A549 (cell line): Measurements from ENCODE around the gene PNPLA1.

Experiments used
- BHLHE40 ChIP-seq: IDR thresholded peaks from 2 replicates; pipeline ENCODE4 v1.6.1; 2012; ENCODE audit warnings: low read depth, low read length, inconsistent platforms
- CHD2 ChIP-seq: fragments of 150-350 bp; IDR thresholded peaks from 2 replicates; pipeline ENCODE4 v1.6.1; 2014; ENCODE audit warnings: low read length; ENCODE audit not compliant: partially characterized antibody
- CTCF ChIP-seq: fragments of >200 bp; sonication (Bioruptor Twin); formaldehyde crosslinking; IDR thresholded peaks from 3 replicates; pipeline ENCODE4 v1.5.1; 2016
- HMGXB4 ChIP-seq: fragments of 250-450 bp; sonication (Bioruptor Pico); IDR thresholded peaks from 2 replicates; pipeline ENCODE4 v1.5.0; 2021; ENCODE audit warnings: mild to moderate bottlenecking, moderate library complexity, borderline replicate concordance
- JUN ChIP-seq, 2 experiments: fragments of >200 bp; sonication (Bioruptor Twin); formaldehyde crosslinking; IDR thresholded peaks; 2 replicates in 1 of 2; 3 replicates in 1 of 2; pipeline ENCODE4 v1.6.1; 2016 to 2017
- MAZ ChIP-seq: fragments of 150-350 bp; IDR thresholded peaks from 2 replicates; pipeline ENCODE4 v1.6.1; 2014; ENCODE audit warnings: antibody characterized with exemption, low read depth, low read length, borderline replicate concordance
- NFE2L2 ChIP-seq: fragments of 150-350 bp; conservative IDR thresholded peaks from 2 replicates; pipeline ENCODE4 v1.6.1; 2014; ENCODE audit warnings: low read length
- POLR2A ChIP-seq: IDR thresholded peaks from 2 replicates; pipeline ENCODE4 v1.6.1; 2012; ENCODE audit warnings: mild to moderate bottlenecking, low read length
- SMC3 ChIP-seq: fragments of >200 bp; sonication (Bioruptor Twin); formaldehyde crosslinking; IDR thresholded peaks from 3 replicates; pipeline ENCODE4 v1.6.1; 2018; ENCODE audit warnings: inconsistent platforms
- TF ChIP-seq, protein P1 (sequence below): fragments of 150-350 bp; IDR thresholded peaks from 2 replicates; pipeline ENCODE4 v1.6.1; 2014; ENCODE audit warnings: low read depth, mild to moderate bottlenecking, low read length

DNA sequence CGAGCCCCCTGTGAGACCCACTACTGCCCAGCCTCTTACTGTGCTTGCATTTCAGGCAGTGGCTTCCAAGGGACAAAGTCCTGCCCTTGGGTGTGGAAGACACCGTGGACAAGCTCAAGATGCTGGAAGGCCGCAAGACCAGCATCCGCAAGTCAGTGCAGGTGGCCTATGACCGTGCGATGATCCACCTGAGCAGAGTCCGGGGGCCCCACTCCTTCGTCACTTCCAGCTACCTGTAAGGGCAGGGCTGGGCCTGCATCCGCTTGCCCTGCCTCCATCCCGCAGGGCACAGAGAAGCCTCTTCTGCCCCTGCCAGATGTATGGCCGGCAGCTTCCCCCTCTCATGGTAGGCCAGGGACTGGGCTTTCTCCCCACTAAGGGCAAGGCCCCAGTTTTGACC, 39.5 kb upstream of the PNPLA1 start:
- TF ChIP-seq, protein P1, sequence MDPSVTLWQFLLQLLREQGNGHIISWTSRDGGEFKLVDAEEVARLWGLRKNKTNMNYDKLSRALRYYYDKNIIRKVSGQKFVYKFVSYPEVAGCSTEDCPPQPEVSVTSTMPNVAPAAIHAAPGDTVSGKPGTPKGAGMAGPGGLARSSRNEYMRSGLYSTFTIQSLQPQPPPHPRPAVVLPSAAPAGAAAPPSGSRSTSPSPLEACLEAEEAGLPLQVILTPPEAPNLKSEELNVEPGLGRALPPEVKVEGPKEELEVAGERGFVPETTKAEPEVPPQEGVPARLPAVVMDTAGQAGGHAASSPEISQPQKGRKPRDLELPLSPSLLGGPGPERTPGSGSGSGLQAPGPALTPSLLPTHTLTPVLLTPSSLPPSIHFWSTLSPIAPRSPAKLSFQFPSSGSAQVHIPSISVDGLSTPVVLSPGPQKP: no peak
- TF ChIP-seq CTCF: no peak
- TF ChIP-seq CHD2: no peak
- no peak for TF ChIP-seq NFE2L2
- TF ChIP-seq JUN (IDR thresholded peaks at IDR 0.05): no peak
- TF ChIP-seq POLR2A: no peak
- TF ChIP-seq HMGXB4: no peak
- no peak for TF ChIP-seq SMC3
- no peak for TF ChIP-seq MAZ
- no peak for TF ChIP-seq BHLHE40
